Astrocyte of the spinal cord (primary cell): ENCODE results near the gene FCRLB.
A peak's percentile ranks its signal among the peaks of the same experiment; 100 is the strongest.

Experiments used
- DNase-seq: peaks from one replicate; pipeline ENCODE4 v3.0.0; 2011; ENCODE audit warnings: low read depth, low spot score
- H3K4me3 ChIP-seq: 2 replicates; pipeline ENCODE4 v1.5.1; 2011; ENCODE audit warnings: low read depth, mild to moderate bottlenecking, low read length, moderate library complexity
- in situ Hi-C: cut with HindIII; loops from 2 replicates; pipeline ENCODE4 v1.10.0; 2017; ENCODE audit warnings: low sequenced_read_pairs
- TF ChIP-seq, protein P1 (sequence below): IDR thresholded peaks from 2 replicates; pipeline ENCODE4 v1.5.1; 2012; ENCODE audit warnings: low read depth, mild to moderate bottlenecking, low read length, inconsistent platforms

FCRLB gene

DNA sequence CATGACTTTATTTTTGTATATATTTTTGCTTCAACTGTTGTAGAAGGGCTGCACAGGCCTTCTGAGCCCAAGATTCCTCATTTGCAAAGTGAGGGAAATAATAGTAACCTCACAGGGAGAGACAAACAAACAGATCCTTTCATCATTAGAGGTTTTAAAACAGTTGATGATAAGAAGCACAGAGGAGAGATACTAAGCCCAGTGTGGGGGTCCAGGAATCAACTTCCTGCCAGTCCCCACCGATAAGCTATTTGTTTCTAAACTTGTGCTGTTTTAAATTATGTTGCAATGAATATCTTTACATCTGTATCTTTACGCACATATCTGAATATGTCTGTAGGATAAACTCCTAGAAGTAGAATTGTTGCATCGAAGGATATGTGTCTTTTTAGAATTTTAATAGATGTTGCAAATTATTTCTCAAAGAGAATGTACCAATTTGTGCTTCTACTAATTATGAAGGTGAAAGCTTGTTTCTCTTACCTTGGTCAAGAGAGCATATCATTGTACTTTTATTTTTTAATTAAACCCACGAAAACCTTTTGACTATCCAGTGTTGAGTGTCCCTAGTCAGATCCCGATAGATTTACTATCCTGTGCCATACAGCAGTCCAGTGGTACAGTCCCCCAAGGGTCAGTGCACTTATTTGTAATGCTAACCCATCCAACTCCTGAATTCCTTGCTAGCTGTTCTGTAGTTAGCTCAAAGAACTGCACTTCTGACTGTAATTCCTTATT lies 10.8 kb downstream of the FCRLB start:
- H3K4me3 ChIP-seq, result no peak overlapping the region
- in situ Hi-C loops, result loop anchor here (25.0 kb wide), 1 partner anchor 95 kb away; the partner anchor contains the start of gene FCGR3B
- DNase-seq, result no peak
- TF ChIP-seq, protein P1, sequence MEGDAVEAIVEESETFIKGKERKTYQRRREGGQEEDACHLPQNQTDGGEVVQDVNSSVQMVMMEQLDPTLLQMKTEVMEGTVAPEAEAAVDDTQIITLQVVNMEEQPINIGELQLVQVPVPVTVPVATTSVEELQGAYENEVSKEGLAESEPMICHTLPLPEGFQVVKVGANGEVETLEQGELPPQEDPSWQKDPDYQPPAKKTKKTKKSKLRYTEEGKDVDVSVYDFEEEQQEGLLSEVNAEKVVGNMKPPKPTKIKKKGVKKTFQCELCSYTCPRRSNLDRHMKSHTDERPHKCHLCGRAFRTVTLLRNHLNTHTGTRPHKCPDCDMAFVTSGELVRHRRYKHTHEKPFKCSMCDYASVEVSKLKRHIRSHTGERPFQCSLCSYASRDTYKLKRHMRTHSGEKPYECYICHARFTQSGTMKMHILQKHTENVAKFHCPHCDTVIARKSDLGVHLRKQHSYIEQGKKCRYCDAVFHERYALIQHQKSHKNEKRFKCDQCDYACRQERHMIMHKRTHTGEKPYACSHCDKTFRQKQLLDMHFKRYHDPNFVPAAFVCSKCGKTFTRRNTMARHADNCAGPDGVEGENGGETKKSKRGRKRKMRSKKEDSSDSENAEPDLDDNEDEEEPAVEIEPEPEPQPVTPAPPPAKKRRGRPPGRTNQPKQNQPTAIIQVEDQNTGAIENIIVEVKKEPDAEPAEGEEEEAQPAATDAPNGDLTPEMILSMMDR, result no peak

DNA sequence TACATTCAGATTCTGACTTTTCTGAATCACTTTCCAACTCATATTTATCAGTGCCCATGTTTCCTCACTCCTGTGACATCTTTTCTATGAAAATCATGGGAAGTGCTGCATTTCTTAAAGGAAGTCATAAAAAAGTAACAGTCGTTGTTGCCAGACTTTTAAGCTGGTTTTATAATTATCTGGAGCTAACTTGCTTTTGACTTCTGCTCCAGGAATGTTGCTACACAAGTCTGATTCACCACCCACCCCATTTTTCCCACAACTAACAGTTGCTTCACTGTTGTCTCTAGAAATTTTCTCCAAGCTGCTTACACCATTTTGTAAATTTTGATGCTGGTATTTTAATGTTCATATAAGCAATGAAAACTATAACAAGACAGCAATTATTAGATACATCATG lies 12.2 kb downstream of the FCRLB start:
- no peak overlapping the region for H3K4me3 ChIP-seq
- DNase-seq, result peak; percentile 84
- TF ChIP-seq, protein P1, result no peak
- in situ Hi-C loops, result loop anchor here (25.0 kb wide), 1 partner anchor 96 kb away; the partner anchor contains the start of gene FCGR3B

DNA sequence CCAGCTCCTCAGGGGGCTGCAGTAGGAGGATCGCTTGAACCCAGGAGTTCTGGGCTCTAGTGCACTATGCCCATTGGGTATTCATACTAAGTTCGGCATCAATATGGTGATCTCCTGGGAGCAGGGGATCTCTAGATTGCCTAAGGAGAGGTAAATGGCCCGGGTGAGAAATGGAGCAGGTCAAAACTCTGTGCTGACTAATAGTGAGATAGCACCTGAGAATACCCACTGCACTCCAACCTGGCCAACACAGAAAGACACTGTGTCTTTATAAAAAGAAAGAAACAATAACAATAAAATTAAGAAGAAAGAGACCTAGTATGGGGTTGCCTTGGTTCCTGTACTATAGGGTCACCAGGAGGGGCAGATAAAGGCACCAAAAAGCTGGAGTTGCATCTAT lies 14.5 kb downstream of the FCRLB start:
- no peak for DNase-seq
- TF ChIP-seq, protein P1, result no peak
- no peak overlapping the region for H3K4me3 ChIP-seq
- in situ Hi-C loops, result loop anchor here (25.0 kb wide), 1 partner anchor 99 kb away; the partner anchor contains the start of gene FCGR3B

DNA sequence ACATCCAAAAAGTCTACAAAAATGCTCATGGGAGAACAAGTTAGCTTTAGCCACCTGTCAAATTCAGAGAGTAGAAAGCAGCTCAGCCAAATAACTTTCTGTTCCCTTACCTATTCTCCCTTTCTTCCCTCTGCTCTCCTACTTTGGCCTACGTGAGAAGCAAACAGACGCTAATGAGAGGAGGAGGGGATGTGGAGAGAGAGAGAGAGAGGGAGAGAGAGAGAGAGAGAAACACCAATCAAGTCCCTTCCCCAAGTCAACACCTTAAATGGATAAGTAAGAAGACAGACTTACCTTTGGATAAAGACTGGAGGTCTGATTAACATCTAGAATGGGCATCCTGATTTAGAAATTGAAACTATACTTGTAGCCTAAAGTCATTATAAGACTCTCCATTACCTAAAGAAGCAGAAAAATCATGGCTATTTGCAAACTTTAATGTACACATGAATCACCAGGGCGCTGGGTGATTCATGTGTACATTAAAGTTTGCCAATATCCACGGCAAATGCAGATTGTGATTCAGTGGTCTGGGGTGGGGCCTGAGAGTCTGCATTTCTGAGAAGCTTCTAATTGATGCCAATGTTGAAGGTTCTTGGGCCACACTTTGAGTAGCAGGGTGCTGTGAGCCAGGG lies 15.1 kb downstream of the FCRLB start:
- in situ Hi-C loops, result loop anchor here (25.0 kb wide), 1 partner anchor 99 kb away; the partner anchor contains the start of gene FCGR3B
- H3K4me3 ChIP-seq, result no peak overlapping the region
- TF ChIP-seq, protein P1, result no peak
- DNase-seq, result peak; percentile 51

DNA sequence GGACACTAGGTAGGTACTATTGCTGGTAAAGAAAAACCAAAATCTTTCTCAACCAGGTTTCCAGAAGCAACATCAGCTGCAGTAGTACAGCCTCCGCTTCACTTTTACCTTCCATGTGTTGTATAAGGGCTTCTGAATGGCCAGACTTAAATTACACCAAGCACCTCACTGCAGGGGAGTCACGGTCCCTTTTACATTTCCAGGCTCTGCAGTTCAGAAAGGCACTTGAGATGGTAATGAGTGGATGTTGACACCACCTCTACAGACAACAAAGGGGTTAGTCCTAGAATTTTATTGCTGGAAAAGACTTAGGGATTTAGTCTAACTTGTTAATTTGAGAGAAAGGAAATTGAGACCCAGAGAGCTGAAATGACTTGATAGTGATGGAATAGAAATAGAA lies 16.3 kb downstream of the FCRLB start:
- no peak for DNase-seq
- H3K4me3 ChIP-seq, result no peak overlapping the region
- in situ Hi-C loops, result loop anchor here (25.0 kb wide), 1 partner anchor 100 kb away; the partner anchor contains the start of gene FCGR3B
- TF ChIP-seq, protein P1, result no peak

DNA sequence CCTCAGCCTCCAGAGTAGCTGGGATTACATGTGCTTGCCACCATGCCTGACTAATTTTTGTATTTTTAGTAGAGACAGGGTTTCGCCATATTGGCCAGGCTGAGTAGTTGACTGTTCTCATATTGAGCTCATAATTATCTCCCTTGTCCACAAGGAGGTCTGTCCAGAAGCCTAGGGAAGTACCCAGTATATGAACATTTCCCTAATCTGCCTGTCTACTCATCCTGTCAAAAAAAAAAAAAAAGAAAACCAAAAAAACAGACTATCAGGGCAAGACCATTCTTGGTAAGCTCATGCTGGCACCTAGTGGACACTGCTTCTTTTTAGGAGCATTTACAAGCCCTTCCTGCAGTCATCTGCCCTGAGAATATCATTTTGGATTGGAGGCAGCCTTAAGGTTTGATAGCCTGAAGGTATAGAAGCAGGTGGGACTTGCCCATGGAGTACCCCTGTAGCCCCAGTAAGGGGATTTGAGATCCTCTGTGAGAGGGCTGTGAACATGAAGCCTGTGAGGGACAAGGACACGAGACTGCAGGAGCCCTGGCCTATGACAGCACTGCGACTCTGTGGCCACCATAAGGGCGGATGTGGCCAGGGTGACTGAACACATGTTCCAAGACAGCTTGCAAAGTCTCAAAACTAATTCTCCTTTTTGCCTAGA lies 17.4 kb downstream of the FCRLB start:
- in situ Hi-C loops, result loop anchor here (25.0 kb wide), 1 partner anchor 101 kb away; the partner anchor contains the start of gene FCGR3B
- no peak overlapping the region for H3K4me3 ChIP-seq
- TF ChIP-seq, protein P1, result peak; percentile 58
- peak; percentile 68 for DNase-seq
